HG03025 (cell line): ENCODE results near the gene BRD1.

Source experiments
- ATAC-seq: cut with Tn5 transposase; IDR thresholded peaks from one replicate; pipeline ENCODE4 v1.9.1; 2021; ENCODE audit warnings: mild to moderate bottlenecking, moderate library complexity; ENCODE audit not compliant: unreplicated experiment, low FRiP score

Gene BRD1

GRCh38 chr22:49803737-49804375 is 23.8 kb downstream of the BRD1 start:
- no peak for ATAC-seq

- no peak for ATAC-seq
Observed at GRCh38 chr22:49803134-49803533, 24.5 kb downstream of the BRD1 start.

GRCh38 chr22:49801391-49802060 is 26.1 kb downstream of the BRD1 start:
- ATAC-seq, result no peak

GRCh38 chr22:49800408-49801238 is 27.1 kb downstream of the BRD1 start:
- ATAC-seq, result no peak

GRCh38 chr22:49799431-49800075 is 28.1 kb downstream of the BRD1 start:
- ATAC-seq, result no peak

GRCh38 chr22:49798486-49799151 is 29.1 kb downstream of the BRD1 start:
- ATAC-seq, result no peak

- no peak for ATAC-seq
Observed at GRCh38 chr22:49797706-49798105, 30.0 kb downstream of the BRD1 start.

- ATAC-seq, result no peak
Observed at GRCh38 chr22:49796596-49797270, 30.9 kb downstream of the BRD1 start.

- no peak for ATAC-seq
Observed at GRCh38 chr22:49795521-49795920, 32.2 kb downstream of the BRD1 start.

- ATAC-seq, result no peak
Observed at GRCh38 chr22:49793871-49794270, 33.8 kb downstream of the BRD1 start.

- no peak for ATAC-seq
Observed at GRCh38 chr22:49793296-49793695, 34.4 kb downstream of the BRD1 start.

- no peak for ATAC-seq
Observed at GRCh38 chr22:49792107-49792506, 35.6 kb downstream of the BRD1 start.

GRCh38 chr22:49791682-49792081 is 36.0 kb downstream of the BRD1 start:
- no peak for ATAC-seq

GRCh38 chr22:49790912-49791311 is 36.8 kb downstream of the BRD1 start:
- ATAC-seq, result no peak

GRCh38 chr22:49789289-49790141 is 38.2 kb downstream of the BRD1 start:
- ATAC-seq, result no peak

- no peak for ATAC-seq
Observed at GRCh38 chr22:49788504-49788903, 39.2 kb downstream of the BRD1 start.

- no peak for ATAC-seq
Observed at GRCh38 chr22:49787861-49788260, 39.8 kb downstream of the BRD1 start.

GRCh38 chr22:49786976-49787706 is 40.5 kb downstream of the BRD1 start:
- no peak for ATAC-seq
